GM20000 (cell line): ENCODE measurements around the gene SPINK9.

Source experiments
- DNase-seq: peaks from one replicate; pipeline ENCODE4 v3.0.0; 2012; ENCODE audit warnings: low spot score
- TF ChIP-seq, protein P1 (sequence below): IDR thresholded peaks from 2 replicates; pipeline ENCODE4 v1.5.1; 2012; ENCODE audit warnings: mild to moderate bottlenecking, control low read depth; ENCODE audit errors: extremely low read depth, missing control alignments

Gene SPINK9

DNA sequence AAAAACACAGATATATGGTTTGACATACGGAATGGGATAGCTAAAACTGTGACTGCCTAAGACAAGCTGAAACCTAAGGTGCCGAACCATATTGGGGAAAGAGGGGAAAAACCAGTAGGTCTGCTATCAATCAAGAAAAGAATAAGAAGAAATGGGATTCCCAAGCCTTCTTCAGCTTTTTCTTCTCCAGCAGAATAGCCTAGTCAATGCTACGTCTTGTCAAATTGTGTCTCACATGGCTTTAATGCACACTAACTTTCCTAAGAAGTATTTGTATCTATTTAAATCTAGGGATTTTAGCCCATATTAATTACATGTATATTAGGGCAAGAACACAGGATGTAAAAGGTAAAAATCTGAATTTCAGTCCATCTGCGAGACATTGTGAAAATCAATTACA lies 47.6 kb downstream of the SPINK9 start:
- TF ChIP-seq, protein P1, sequence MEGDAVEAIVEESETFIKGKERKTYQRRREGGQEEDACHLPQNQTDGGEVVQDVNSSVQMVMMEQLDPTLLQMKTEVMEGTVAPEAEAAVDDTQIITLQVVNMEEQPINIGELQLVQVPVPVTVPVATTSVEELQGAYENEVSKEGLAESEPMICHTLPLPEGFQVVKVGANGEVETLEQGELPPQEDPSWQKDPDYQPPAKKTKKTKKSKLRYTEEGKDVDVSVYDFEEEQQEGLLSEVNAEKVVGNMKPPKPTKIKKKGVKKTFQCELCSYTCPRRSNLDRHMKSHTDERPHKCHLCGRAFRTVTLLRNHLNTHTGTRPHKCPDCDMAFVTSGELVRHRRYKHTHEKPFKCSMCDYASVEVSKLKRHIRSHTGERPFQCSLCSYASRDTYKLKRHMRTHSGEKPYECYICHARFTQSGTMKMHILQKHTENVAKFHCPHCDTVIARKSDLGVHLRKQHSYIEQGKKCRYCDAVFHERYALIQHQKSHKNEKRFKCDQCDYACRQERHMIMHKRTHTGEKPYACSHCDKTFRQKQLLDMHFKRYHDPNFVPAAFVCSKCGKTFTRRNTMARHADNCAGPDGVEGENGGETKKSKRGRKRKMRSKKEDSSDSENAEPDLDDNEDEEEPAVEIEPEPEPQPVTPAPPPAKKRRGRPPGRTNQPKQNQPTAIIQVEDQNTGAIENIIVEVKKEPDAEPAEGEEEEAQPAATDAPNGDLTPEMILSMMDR: no peak
- no peak for DNase-seq

DNA sequence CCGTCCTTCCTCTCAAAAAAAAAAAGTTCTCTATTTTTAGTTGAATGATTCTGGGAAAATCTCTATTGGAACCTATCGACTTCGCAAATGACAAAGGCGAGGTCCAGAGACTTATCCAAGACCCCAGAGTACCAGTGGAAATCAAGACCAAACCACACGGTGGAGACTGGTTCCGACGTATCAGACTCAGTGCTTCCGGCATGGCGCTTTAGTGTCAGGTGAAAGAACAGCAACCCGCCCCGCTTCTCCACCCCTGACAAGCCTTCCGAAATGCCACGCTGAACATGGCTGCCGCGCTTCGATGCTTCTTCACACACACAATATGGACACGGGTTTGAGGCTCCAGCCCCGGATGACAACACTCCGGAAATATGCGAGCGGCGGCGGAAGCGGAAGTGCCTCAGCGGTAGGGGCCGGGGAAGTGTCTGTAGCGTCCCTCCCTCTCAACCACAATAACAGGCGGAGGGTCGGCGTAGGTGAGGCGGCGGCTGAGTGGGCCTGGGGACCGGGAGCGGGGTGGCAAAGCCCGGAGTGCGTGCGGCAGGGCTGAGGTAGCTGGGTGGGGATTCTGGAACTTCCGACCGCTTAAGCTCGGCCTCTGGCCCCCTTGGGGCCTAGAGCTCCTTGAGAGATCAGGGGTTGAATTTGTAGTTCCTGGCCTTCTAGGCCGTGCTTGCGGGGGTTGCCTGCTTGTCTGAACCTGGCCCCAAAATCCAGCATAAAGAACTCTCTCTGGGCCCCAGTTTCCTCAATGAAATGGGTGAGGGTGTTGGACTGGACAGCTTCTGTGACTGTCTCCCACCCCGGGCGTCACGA lies 48.4 kb downstream of the SPINK9 start, which contains the start of gene FBXO38:
TSS of gene FBXO38 (plus strand) at position 395 of the 816 bp plus-strand sequence. CDS start 10,819 bp downstream, outside the sequence.
- peak; percentile 89 for DNase-seq
- TF ChIP-seq, protein P1: no peak

DNA sequence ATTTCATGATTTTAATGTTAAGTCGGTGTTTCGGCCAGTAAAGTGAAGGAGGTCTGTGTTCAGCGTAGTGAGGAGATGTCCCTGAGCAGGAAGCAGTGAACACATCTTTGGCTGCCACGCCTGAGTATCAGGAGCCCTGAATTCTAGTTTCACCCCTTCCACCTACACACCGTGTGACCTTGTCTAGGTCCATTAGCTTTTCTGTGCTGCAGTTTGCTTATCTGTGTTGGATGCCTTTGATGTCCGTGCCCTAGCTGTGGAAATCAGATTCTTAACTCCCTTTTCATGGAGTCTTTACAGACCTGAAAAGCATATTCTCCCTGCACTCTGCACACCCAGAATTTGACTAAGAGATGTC lies 49.0 kb downstream of the SPINK9 start:
- peak; percentile 14 for DNase-seq
- TF ChIP-seq, protein P1: no peak

DNA sequence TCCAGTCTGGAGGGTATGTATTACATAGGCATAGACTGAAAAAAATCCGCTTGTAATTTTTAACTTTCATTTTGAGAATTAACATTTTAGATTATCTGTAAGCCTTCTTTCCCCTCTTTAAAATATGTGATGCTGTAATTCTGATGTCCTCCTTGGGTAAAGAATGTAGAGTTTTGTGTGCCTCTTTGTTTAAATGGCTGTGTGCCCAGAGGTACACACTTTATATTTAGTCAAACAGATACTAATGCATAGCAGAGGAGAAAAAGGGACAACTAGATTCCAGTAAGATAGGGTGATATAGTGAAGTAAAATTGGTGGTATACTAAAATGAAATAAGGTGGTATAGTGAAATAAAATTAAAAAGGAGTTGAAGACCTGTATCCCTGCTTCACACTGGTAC lies 49.7 kb downstream of the SPINK9 start:
- TF ChIP-seq, protein P1: no peak
- no peak for DNase-seq

DNA sequence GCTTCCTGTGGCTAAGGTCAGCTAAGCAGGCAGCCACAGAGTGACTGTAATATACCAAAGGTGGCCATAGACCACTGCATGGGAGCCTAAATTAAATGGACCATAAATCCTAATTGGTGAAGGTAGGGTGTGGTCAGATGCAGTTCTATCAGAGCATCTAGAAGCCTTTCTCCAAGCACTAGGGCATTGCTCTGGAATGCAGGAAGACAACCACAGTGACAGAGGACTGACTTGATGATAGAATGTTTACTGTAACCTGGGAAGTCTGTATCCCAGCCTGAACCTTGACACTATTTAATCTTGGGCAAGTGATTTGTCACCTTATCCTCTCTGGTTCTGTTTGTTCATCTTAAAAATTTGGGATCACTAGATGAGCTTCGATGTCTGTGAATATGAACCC lies 50.7 kb downstream of the SPINK9 start:
- DNase-seq: no peak
- TF ChIP-seq, protein P1: no peak

DNA sequence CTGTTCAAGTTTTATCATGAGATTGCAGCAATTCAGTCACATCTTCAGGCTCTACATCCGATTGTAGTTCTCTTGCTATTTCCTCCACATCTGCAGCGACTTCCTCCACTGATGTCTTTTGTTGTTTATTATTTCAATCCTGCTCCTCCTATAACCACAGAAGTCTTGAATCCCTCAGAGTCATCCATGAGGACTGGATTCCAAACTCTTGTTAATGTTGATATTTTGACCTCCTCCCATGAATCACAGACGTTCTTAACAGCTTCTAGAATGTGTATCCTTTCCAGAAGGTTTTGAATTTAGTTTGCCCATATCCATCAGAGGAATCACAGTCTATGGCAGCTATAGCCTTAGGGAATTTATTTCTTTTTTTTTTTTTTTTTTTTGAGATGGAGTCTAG lies 52.0 kb downstream of the SPINK9 start:
- DNase-seq: no peak
- TF ChIP-seq, protein P1: no peak

DNA sequence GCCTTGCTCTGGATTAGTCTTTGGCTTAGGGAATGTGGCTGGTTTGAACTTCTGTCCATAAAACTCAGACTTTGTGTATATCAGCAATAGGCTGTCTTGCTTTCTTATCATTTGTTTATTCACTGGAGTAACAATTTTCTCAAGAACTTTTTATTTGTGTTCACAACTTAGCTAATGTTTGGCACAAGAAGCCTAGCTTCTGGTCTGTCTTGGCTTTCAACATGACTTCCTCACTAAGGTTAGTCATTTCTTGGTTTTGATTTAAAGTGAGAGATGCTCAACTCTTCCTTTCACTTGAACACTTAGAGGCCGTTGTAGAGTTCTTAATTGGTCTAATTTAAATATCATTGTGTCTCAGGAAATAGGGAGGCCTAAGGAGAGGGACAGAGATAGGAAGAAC lies 53.3 kb downstream of the SPINK9 start:
- TF ChIP-seq, protein P1: no peak
- DNase-seq: no peak
